ENCODE results near the gene BABAM2.
"Not testable (repeated sequence)": the region's sequence is repeated elsewhere in the genome, so short reads cannot be mapped to it uniquely, and the experiment has no call there.

Gene BABAM2

GRCh38 chr2:28318462-28319117 lies 428.1 kb downstream of the BABAM2 start:
- DNase-seq: no peak

- DNase-seq: no peak
Measured at GRCh38 chr2:28319118-28320008, 428.8 kb downstream of the BABAM2 start.

- DNase-seq: no peak
Measured at GRCh38 chr2:28320009-28320365, 429.5 kb downstream of the BABAM2 start.

- DNase-seq: no peak
Measured at GRCh38 chr2:28320371-28320770, 429.8 kb downstream of the BABAM2 start.

GRCh38 chr2:28321426-28321825 lies 430.9 kb downstream of the BABAM2 start:
- DNase-seq: peak; percentile 52

- DNase-seq: no peak
Measured at GRCh38 chr2:28322051-28322450, 431.5 kb downstream of the BABAM2 start.

GRCh38 chr2:28322456-28322855 lies 431.9 kb downstream of the BABAM2 start:
- no peak for DNase-seq

GRCh38 chr2:28322981-28323396 lies 432.5 kb downstream of the BABAM2 start:
- peak; percentile 47 for DNase-seq

GRCh38 chr2:28325173-28325566 lies 434.6 kb downstream of the BABAM2 start:
- no peak for DNase-seq

GRCh38 chr2:28325567-28326468 lies 435.3 kb downstream of the BABAM2 start:
- no peak for DNase-seq

GRCh38 chr2:28326469-28326805 lies 435.9 kb downstream of the BABAM2 start:
- DNase-seq: no peak

GRCh38 chr2:28326881-28327505 lies 436.5 kb downstream of the BABAM2 start:
- DNase-seq: peak; percentile 40

GRCh38 chr2:28327581-28327955 lies 437.0 kb downstream of the BABAM2 start:
- DNase-seq: peak; percentile 49

GRCh38 chr2:28327956-28328922 lies 437.7 kb downstream of the BABAM2 start:
- DNase-seq: peak; percentile 85

- DNase-seq: no peak
Measured at GRCh38 chr2:28329184-28329583, 438.7 kb downstream of the BABAM2 start.

GRCh38 chr2:28330722-28331121 lies 440.2 kb downstream of the BABAM2 start:
- not testable (repeated sequence) for DNase-seq

GRCh38 chr2:28331797-28332196 lies 441.3 kb downstream of the BABAM2 start:
- not testable (repeated sequence) for DNase-seq

- no peak for DNase-seq
Measured at GRCh38 chr2:28332696-28333095, 442.2 kb downstream of the BABAM2 start.

- no peak for DNase-seq
Measured at GRCh38 chr2:28333606-28334526, 443.3 kb downstream of the BABAM2 start.

GRCh38 chr2:28334527-28334894 lies 444.0 kb downstream of the BABAM2 start:
- no peak for DNase-seq

All from fibroblast of skin of abdomen (primary cell).